Measurements from ENCODE around the gene G0S2. TPM values are rescaled to one million over a fixed set of nuclear protein-coding genes. Genes with fewer than 3 reads are reported as not detected.

Gene G0S2
- total RNA-seq, 4 donors from 2014 or later, result 1.8 to 84.2 (median 26.9) TPM

DNA sequence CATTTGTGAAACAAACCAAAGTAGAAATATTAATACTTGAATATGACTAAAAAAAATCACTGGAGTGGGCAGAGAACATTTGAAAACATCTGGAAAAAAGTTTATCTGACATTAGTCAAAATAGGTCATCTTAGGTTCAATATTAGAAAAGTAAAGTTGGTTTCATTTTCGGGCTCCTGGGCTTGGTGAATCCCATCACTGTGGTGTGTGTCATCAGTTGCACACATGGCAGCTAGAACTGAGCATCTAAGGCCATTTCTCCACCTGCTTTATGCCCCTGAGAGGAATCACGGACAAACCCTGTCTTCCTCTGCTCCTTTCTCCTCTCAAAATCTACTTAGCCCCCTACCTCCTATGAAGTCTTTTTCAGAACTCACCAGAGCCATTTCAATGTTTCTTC, 34.9 kb downstream of the G0S2 start:
- no peaks in the 10 kb centered on the region for H3K4me1 ChIP-seq
- no peaks in the 10 kb centered on the region for H3K36me3 ChIP-seq
- in situ Hi-C loops (cut with MboI; ENCODE audit: low pct_ligation_motif_present in 1 of 4, low pct_unique_long_range_greater_than_20kb in 1 of 4, low sequenced_read_pairs in 3 of 4), result no loop called here
- no peak overlapping the region for H3K27ac ChIP-seq
- H3K27me3 ChIP-seq, result no peaks in the 10 kb centered on the region
- 61 to 73% methylated on average over 2 of the region's 2 CpGs for WGBS, 2 donors (ENCODE audit: low coverage in 1 of 2)
- no peaks in the 10 kb centered on the region for H3K9me3 ChIP-seq
- intact Hi-C loops (cut with DNase I; ENCODE audit: low total_unique reads), result no loop called here
- H3K4me3 ChIP-seq, result no peak overlapping the region
- no peak for DNase-seq
- TF ChIP-seq, protein P1, sequence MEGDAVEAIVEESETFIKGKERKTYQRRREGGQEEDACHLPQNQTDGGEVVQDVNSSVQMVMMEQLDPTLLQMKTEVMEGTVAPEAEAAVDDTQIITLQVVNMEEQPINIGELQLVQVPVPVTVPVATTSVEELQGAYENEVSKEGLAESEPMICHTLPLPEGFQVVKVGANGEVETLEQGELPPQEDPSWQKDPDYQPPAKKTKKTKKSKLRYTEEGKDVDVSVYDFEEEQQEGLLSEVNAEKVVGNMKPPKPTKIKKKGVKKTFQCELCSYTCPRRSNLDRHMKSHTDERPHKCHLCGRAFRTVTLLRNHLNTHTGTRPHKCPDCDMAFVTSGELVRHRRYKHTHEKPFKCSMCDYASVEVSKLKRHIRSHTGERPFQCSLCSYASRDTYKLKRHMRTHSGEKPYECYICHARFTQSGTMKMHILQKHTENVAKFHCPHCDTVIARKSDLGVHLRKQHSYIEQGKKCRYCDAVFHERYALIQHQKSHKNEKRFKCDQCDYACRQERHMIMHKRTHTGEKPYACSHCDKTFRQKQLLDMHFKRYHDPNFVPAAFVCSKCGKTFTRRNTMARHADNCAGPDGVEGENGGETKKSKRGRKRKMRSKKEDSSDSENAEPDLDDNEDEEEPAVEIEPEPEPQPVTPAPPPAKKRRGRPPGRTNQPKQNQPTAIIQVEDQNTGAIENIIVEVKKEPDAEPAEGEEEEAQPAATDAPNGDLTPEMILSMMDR (IDR thresholded peaks at IDR 0.05), result no peak
- TF ChIP-seq EP300 (IDR thresholded peaks at IDR 0.05; ENCODE audit: low read depth), result no peak
- no peak for TF ChIP-seq POLR2AphosphoS5 (IDR thresholded peaks at IDR 0.05)
- no peak for TF ChIP-seq POLR2A (IDR thresholded peaks at IDR 0.05)

DNA sequence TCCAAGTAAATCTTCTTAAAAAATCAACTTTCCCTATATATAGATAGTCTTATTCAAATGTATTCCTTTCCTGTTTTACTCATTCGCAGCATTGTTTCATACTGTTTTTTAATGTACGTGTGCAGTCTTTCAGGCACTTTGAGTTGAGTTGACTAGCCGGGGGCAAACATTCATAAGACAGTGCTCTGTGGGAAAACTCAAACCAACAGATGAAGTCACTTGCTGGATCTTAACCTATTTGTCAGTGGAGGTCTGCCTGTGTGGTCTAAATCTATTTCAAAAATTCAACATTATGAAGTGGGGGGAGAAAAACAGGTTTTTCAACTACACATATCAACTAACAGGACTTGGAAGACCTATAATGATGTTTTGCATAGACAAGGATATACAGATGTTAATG, 35.6 kb downstream of the G0S2 start:
- H3K4me3 ChIP-seq, result no peak overlapping the region
- TF ChIP-seq, protein P1 (IDR thresholded peaks at IDR 0.05), result no peak
- TF ChIP-seq POLR2AphosphoS5 (IDR thresholded peaks at IDR 0.05) (no peak), POLR2A (IDR thresholded peaks at IDR 0.05) (no peak), EP300 (IDR thresholded peaks at IDR 0.05; ENCODE audit: low read depth) (no peak)
- H3K27ac ChIP-seq, result no peak overlapping the region
- no peaks in the 10 kb centered on the region for H3K36me3 ChIP-seq
- in situ Hi-C loops (cut with MboI; ENCODE audit: low pct_ligation_motif_present in 1 of 4, low pct_unique_long_range_greater_than_20kb in 1 of 4, low sequenced_read_pairs in 3 of 4), result no loop called here
- 78 to 80% methylated on average over 1 to 3 of the region's 3 CpGs for WGBS, 2 donors (ENCODE audit: low coverage in 1 of 2)
- intact Hi-C loops (cut with DNase I; ENCODE audit: low total_unique reads), result no loop called here
- H3K4me1 ChIP-seq, result no peaks in the 10 kb centered on the region
- H3K27me3 ChIP-seq, result no peaks in the 10 kb centered on the region
- no peaks in the 10 kb centered on the region for H3K9me3 ChIP-seq
- DNase-seq, result no peak

DNA sequence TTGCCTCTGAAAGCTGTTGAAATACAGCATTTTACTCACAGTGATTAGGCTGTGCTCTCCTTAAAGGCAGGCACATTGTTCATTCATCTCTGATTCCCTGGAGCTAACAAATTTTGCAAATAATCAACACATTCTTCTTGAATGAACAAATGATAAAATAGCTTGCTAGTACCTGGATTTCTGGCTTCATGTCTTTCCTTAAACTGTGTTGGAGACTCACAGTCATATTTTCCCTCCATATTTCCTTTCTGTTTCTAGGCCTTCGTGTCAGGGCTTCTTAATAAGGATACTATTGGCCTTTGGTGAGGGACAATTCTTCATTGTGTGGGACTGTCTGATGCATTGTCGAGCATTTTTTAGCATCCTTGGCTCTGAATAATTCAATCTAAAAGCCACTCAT, 39.1 kb downstream of the G0S2 start:
- TF ChIP-seq EP300 (IDR thresholded peaks at IDR 0.05; ENCODE audit: low read depth), result no peak
- TF ChIP-seq POLR2A (IDR thresholded peaks at IDR 0.05), result no peak
- TF ChIP-seq, protein P1 (IDR thresholded peaks at IDR 0.05), result no peak
- no peak for TF ChIP-seq POLR2AphosphoS5 (IDR thresholded peaks at IDR 0.05)
- 78 to 92% methylated on average over 2 of the region's 2 CpGs for WGBS, 2 donors (ENCODE audit: low coverage in 1 of 2)
- intact Hi-C loops (cut with DNase I; ENCODE audit: low total_unique reads) (no loop called here), in situ Hi-C loops (cut with MboI; ENCODE audit: low pct_ligation_motif_present in 1 of 4, low pct_unique_long_range_greater_than_20kb in 1 of 4, low sequenced_read_pairs in 3 of 4) (no loop called here)
- Histone ChIP-seq H3K4me3 (no peak overlapping the region), H3K36me3 (no peaks in the 10 kb centered on the region), H3K27ac (no peak overlapping the region), H3K9me3 (no peaks in the 10 kb centered on the region), H3K27me3 (no peaks in the 10 kb centered on the region), H3K4me1 (no peaks in the 10 kb centered on the region)
- DNase-seq, result no peak

DNA sequence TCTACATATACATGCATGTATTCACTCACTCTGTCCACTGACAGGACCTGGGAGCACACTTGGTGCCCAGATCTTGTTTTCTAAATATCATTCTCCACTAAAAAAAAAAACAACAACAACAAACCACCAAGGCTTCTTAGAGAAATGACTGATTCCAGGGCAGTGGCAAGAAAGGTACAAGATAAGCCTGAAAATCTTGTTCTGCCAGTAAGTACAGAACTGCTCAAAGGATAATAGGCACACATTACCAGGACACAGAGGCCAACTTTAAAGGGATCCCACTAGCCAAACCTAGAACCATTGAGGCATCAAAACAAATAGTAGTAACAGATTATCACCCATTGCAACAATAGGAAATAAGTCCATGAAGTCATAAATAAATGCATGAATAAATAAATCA, 40.1 kb downstream of the G0S2 start:
- Histone ChIP-seq H3K9me3 (no peaks in the 10 kb centered on the region), H3K4me3 (no peak overlapping the region), H3K27ac (no peak overlapping the region), H3K27me3 (no peaks in the 10 kb centered on the region), H3K4me1 (no peaks in the 10 kb centered on the region), H3K36me3 (no peaks in the 10 kb centered on the region)
- no peak for DNase-seq
- intact Hi-C loops (cut with DNase I; ENCODE audit: low total_unique reads), result no loop called here
- TF ChIP-seq EP300 (IDR thresholded peaks at IDR 0.05; ENCODE audit: low read depth) (no peak), POLR2AphosphoS5 (IDR thresholded peaks at IDR 0.05) (no peak), POLR2A (IDR thresholded peaks at IDR 0.05) (no peak)
- TF ChIP-seq, protein P1 (IDR thresholded peaks at IDR 0.05), result no peak
- in situ Hi-C loops (cut with MboI; ENCODE audit: low pct_ligation_motif_present in 1 of 4, low pct_unique_long_range_greater_than_20kb in 1 of 4, low sequenced_read_pairs in 3 of 4), result no loop called here

Data from transverse colon (tissue), 4 donors.